GM19240 (cell line): ENCODE results near the gene SLC20A1.
"Not testable (repeated sequence)": the region's sequence is repeated elsewhere in the genome, so short reads cannot be mapped to it uniquely, and the experiment has no call there.

Experiments used
- DNase-seq: peaks from one replicate; pipeline ENCODE4 v3.0.0; 2011; ENCODE audit warnings: low spot score; ENCODE audit not compliant: insufficient read length

SLC20A1 gene

DNA sequence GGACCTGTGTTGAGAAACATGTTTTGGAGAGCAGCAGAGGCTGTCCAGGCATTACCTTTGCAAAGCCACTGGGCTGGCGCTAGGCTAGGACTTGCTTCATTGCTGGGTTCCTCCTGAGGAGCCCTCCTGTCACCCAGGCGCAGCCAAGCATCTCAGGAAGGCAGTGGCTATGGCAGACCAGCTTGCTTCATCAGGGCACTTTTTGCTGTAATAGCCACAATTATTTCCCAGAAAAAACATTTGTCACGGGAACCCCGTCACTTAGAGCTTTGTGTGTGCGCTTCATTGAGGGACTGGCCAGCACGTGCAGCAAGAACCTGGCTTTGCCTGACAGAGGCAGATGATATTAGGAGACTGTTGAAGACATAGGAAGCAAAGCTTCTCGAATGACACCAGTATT is 36.4 kb downstream of the SLC20A1 start:
- no peak for DNase-seq

DNA sequence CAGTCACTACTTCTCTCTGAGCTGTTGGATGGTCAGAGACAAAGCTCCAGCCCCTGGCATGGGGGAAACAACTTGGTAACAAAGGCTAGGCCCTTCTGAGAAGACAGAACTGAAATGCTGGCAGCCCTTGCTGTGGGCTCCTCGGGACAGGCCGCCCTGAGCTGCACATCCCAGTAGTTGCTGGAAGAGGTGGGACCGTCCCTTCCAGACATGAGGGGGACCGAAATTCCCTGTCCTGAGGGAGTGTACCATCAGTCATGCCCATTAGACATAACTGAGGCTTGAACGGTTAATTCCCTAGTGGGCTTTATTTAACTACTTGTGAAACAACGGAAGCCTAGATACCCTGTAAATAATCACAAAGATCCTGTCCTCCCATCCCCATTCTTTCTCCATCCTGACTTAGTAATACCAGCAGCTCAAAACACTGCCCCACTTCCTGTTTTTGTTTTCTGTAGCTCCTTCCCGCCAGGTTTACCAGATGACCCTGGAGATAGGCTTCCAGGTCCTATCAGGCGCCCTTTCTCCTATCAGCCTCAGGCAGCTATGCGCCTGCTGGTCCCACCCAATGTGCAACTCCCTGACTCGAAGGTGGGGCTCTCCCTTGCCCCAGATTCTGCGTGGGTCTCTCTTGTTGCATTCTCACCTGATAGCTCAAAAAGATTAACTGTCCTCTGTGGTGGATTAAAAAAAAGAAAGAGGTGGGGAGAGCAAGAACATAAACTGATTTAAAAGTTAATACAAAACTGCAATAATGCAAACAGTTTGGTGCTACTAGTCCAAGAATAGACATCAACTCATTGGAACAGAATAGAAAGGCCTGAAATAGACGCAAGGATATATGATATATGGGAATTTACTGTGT is 38.0 kb downstream of the SLC20A1 start:
- DNase-seq = no peak

DNA sequence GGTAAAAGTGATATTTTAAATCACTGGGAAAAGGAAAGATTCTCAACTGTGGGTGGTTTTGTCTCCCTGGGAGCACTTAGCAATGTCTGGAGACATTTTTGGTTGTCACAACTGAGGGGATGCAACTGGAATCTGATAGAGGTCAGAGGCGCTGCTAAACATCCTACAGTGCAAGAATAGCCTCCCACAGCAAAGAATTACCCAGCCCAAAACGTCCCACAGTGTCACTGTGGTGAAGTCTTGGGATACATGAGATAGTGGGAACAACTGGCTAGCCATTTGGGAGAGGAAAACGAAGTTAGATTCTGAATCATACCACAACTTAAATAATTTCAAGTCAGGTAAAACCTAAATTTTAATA is 38.7 kb downstream of the SLC20A1 start:
- DNase-seq = no peak

DNA sequence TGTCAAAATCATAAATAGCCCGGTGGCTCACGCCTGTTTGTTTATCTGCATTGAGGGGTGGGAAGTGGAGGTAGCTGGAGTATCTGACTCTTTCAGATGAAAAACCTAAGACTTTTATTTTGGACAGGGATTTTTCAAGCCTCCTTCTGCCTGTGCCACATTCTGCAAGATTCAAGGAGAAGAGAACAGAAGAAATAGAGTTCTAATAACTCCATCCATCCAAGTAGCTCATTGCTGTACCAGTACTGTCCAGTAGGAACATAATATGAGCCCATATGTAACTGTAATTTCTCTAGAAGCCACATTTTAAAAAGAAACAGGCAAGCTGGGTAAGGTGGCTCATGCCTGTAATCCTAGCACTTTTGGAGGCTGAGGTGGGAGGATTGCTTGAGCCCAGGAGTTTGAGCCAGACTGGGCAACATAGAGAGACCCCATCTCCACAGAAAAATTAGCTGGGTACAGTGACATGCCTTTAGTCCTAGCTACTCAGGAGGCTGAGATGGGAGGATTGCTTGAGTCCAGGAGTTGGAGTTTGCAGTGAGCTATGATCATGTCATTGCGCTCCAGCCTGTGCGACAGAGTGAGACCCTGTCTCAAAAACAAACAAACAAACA is 39.6 kb downstream of the SLC20A1 start:
- no peak for DNase-seq

DNA sequence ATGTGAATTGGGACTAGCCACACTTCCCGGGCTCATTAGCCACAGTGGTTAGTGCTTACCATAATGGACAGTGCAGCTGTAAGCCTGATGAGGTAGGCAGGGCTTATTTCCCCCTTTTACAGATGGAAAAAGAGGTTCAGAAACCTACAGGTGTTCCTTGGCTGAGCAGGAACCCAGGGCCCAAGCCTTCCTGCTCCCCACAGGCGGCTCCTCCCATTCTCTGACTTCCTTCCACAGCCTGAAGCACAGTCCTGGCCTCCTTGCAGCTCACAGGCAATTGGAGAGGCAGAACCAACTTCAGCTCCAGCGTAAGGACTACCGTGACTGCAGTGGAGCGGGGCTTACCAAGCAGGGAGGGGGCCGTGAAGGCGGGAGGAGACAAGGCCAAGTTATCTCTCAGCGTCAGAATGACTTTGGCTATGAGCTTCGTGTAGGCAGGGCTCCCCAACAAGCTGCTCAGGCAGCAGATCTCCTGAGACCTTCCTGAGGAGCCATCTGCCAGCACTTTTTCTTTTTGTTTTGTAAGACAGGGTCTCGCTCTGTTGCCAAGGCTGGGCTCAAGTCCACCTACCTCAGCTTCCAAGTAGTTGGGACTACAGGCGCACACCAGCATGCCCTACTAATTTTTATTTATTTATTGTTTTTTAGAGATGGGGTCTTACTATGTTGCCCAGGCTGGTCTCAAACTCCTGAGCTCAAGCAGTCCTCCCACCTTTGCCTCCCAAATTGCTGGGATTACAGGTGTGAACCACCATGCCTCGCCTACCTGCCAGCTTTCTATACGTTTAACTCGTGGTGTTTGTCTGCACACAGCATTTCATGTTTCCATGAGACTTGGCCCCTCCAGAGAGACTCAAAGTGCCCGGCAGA is 40.8 kb downstream of the SLC20A1 start:
- DNase-seq = no peak

DNA sequence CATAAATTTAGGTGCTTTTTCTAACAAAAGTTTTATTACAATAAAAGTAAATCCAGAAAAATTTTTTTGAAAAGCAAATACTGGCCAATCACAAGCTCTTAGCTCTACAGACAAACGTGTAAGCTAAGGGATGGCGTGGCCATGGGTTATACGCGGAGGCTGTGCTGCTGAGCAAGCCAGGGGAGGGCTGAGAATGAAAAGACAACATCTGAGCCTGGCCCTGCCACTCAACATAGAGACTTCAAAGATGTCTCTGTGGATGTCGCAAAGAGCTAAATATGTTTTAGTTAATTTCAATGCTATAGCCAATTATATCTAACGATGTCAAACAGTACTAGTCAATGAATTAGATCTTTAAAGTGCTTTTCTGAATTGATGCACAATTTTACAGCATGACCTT is 41.8 kb downstream of the SLC20A1 start:
- DNase-seq = no peak

DNA sequence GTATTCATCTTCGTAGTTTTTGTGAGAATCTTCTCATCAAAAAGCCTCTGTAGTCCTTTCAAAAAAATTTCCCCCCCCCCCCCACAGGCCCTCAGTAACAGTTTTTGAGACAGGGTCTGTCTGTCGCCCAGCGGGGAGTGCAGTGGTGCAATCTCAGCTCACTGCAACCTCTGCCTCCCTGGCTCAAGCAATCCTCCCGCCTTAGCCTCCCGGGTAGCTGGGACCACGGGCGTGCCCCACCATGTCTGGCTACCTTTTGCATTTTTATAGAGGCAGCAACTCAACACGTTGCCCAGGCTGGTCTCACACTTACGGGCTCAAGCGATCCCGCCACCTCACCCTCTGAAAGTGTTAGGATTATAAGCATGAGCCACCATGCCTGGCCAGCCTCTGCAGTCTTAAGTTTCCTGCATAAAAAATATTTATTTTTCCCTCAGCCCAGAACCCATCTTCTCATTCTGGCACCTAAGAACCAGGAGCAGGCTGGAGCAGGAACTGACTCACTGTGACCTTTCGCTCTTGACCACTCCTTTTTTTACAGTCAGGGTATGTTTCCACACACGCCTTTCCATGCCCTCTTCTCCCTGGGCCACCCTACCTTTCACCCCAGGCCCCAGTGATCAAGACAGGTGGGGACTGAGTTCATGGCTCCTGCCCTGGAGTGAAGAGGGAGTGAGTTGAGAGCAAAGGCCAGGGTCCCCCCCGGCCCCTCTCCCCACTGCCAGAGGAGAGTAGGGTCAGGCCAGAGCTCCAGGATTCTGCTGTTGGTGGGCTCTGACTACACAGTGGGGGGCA is 42.5 kb downstream of the SLC20A1 start:
- no peak for DNase-seq

DNA sequence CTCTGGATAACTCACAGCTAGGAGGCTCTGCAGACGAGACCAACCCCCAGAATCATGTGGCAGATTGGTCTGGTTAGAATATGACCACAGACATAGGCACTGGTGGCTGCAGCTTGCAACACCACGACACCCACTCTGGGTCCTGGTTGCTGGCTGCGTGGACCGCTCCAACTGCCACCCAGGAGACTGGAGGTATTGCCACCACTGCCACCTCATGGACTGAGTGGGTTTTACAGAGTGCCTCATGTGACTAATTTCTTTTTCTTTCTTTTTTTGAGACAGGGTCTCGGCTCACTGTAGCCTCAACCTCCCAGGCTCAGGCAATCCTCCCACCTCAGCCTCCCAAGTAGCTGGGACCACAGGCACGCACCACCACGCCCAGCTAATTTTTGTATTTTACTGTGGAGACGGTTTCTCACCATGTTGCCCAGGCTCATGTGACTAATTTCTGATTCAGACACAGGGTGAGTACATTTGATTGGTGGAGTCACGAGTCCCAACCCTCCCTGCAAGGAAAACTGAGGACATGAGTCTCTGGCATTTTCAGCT is 45.2 kb downstream of the SLC20A1 start:
- no peak for DNase-seq

DNA sequence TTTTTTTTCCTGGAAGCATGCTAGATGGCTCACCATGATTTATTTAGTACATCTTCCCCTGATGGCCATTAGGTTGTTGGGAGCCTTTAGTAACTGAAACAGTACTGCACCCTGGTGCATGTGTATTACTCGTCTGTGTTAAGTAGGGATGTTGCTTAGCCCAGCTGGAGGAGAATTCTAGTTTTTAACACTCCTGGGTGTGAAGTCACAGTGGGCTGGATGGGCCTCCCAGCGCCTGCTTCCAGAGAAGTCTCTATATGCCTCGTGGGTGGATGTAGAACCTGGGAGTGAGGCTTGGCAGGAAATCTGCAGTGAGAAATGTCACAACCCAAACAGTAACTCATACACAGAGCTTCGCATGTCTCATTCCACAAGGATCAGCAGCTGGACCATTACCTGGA is 46.1 kb downstream of the SLC20A1 start:
- DNase-seq = no peak

DNA sequence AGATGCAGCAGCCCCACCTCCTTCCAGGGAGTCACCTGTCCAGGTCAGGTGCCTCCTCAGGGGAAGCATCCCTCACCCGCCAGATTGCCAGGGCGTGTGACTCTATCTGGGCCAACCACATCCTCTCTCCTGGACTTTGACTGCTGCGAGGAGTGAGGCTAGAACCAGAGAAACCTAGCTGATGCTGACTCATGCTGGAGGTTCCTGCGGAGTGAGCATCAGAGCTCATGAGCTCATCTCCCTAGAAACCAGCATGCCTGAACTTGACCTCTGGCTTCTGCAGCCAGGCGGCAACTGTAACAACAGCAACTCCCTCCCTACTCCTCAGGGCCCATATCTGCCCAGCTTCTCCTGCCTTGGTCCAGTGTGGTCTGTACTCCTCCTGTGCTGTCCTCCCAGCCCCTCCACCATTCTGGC is 46.8 kb downstream of the SLC20A1 start:
- peak; percentile 45 for DNase-seq

DNA sequence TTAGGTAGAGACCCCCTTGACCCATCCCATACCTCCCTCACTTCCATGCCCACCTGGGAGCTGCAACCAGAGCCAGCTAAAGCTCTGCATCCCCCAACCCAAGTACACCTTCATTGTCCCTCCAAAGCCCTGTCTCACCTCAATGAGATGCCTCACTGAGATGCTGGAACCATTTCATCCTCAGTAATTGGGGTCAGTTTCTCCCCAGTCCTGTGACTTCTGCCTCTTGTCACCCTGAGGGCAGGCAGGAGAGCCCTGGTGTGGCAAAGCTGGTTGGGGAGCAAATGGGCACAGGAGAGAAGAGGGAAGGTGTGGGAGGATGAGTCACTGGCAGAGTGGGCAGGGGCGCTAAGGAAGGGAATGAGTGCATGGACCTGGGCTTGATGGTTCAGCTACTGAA is 47.2 kb downstream of the SLC20A1 start:
- DNase-seq = no peak

DNA sequence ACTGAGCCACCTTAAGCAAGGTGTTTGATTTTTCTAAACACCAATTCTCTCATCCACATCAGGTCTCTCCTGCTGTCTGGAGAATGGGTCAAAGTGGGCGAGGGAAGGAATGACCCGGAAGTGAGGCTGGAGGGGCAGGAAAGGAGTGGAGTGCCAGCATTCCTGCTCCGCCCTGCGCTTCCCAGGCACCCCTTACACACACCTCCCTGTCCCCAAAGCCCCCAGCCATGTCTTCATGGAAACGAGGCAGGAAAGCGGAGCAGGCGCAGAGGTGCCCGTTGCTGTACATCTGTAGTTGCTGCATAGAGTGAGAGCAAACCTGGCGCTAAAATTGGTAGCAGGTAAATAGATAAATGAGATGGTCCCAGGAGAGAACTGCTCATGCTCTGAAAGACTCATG is 47.9 kb downstream of the SLC20A1 start:
- DNase-seq = no peak

DNA sequence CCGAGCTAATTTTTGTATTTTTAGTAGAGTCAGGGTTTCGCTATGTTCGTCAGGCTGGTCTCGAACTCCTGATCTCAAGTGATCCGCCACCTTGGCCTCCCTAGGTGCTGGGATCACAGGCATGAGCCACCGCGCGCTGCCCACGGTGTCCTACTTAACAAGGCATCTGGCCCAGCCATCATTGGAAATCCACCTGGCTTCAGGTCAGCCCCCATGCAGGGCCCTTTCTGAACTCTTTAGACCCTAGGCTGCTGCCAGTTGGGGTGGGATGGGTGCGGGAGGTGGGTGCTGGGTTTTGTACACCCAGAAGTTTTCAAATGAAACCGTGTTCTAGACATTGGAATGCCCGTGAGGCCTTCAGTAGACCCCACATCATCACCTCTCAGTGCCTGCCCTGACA is 48.4 kb downstream of the SLC20A1 start:
- DNase-seq = no peak

DNA sequence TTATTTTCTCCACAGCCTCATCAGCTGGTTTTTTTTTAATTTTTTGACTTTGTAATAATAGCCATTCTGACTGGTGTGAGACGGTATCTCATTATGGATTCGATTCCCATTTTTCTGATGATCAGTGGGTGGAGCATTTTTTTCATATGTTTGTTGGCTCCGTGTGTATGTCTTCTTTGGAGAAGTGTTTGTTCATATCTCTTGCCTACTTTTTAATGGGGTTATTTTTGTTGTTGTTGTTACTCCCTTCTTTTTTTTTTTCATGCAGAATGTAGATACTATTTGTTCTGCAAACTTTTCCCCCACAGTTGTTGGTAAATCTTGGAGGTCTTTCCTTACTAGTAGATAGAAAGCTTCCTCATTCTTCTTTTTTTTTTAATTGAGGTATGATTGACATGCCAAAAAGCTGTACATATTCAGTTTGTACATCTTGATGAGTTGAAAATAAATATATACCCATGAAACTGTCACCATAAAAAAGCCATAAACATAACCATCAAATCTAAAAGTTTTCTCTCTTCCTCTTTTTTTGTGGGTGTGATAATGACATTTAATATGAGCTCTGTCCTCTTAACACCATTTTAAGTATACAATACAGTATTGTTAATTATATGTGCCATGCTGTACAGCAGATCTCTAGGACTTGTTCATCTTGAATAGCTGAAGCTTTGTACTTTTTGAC is 53.2 kb downstream of the SLC20A1 start:
- DNase-seq = no peak

DNA sequence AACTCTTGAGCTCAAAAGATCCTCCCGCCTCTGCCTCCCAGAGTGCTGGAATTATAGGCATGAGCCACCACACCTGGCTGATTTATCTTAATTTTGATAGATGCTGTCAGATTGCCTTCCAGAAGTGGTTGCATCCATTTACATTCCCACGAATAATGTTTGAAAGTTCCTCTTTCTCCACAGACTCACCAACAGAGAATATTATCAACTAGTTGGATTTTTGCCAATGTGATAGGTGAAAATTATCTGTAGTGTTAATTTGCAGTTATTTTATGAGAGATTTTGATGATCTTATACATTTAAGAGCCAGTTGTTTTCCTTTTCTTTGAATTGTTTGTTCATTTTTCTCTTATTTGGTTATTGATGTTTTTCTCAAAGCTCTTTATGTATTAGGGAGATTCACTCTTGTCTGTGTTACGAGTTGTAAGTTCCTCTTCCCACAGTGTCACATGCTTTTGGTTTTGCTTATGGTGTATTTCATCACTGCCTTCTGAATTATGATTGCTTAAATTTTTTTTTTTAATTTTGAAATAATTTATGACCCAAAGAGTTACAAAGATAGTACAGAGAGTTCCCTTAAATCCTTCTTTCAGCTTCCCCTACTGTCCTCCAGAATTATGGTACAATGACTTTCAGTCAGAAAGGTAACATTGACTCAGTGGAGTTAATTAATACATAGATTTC is 54.4 kb downstream of the SLC20A1 start:
- DNase-seq = no peak

DNA sequence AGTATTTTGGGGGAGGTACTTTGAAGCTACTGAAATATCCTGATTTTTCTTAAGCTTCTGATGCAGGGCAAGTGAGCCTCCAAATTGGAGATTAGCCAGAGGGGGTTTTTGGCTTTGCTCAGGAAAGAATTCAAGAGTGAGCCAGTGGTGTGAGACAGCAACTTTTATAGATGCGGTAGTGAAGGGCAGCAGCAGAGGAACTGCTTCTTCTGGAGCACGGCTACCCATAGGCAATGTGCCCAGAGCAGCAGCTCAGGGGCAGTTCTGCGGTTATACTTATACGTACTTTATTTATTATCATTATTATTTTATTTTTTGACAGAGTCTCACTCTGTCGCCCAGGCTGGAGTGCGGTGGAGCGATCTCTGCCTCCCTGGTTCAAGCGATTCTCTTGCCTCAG is 55.3 kb downstream of the SLC20A1 start:
- DNase-seq = no peak

DNA sequence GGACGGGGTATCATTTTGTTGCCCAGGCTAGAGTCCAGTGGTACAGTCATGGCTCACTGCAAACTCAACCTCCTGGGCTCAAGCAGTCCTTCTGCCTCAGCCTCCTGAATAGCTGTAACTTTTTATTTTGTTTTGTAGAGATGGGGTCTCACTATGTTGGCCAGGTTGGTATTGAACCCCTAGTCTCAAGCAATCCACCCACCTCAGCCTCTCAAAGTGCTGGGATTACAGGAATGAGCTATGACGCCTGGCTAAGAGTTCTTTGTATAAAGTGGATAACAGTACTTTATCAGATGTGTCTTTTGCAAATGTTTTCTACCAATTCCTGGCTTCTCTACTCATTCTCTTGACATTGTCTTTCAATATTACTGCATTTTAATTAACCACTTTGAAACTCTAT is 57.9 kb downstream of the SLC20A1 start:
- no peak for DNase-seq

DNA sequence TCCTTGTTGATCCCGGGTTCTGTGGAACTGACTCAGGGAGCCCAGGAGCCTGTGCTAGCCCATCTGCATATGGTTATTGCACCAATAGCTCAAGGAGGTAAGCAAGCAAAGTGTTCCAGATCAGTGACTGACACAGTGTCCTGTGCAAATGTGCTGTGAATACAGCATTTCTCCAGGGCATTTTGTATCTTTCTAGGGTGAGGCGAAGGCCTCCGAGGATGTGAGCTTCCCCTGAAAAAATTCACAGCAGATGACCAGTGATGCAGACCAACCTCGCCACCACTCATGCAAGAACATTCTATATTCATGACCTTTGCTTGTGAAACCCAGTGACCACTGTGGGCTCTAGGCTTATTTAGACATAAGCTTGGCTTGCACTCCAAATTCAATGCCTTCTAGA is 59.8 kb downstream of the SLC20A1 start:
- no peak for DNase-seq

DNA sequence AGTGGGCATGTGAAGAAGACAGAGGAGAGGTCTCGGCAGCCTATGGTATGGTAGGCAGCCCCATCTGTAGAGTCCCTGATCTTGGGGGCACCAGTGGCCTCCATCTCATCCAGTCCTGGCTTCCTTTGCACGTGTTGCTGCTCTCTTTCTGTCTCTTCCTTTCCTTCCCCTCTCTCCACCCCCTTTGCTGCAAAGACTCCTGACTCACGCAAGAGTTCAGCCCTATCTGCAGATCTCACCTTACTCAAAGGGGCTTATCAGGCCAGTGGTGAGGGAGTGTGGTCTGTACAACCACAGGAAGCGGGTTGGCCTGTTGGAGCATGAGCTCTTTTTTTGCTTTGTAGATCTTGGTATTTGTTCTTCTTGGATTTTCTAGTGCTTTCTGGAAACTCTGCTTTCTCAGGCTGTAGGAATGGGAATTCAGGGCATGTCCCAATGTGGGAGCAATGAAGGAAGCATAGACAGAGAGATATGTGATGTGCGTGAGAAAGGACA is 60.5 kb downstream of the SLC20A1 start:
- no peak for DNase-seq

DNA sequence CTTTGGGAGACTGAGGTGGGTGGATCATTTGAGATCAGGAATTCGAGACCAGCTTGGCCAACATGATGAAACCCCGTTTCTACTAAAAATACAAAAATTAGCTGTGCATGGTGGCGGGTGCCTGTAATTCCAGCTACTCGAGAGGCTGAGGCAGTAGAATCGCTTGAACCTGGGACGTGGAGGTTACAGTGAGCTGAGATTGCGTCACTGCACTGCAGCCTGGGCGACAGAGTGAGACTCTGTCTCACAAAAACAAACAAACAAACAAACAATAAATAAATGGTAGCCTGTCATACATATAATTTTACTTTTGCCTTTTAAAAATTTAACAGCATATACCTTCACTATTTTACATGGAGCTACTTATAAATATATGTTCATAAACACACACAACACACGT is 61.2 kb downstream of the SLC20A1 start:
- not testable (repeated sequence) for DNase-seq
